Renal cortex interstitium (tissue), 11 donors: ENCODE results near the gene RASGEF1C. TPM values are rescaled to one million over a fixed set of nuclear protein-coding genes. Genes with fewer than 3 reads are reported as not detected.

Experiments
- DNase-seq, 11 donors: peaks; one replicate each; pipeline ENCODE4 v3.0.0-alpha.2; 2013; ENCODE audit warnings: low read depth in 9 of 11, low spot score in 4 of 11; ENCODE audit errors: extremely low read depth in 1 of 11
- polyA plus RNA-seq, 3 donors: library from polyadenylated mRNA; unstranded; fragments of 120-200 nt; gene quantifications; one replicate each; pipeline ENCODE4 v1.2.1, GENCODE V29; 2013; ENCODE audit not compliant: insufficient read length in 3 of 3

Gene RASGEF1C
- polyA plus RNA-seq, 3 donors, result 0.36 to 0.76 (median 0.57) TPM

DNA sequence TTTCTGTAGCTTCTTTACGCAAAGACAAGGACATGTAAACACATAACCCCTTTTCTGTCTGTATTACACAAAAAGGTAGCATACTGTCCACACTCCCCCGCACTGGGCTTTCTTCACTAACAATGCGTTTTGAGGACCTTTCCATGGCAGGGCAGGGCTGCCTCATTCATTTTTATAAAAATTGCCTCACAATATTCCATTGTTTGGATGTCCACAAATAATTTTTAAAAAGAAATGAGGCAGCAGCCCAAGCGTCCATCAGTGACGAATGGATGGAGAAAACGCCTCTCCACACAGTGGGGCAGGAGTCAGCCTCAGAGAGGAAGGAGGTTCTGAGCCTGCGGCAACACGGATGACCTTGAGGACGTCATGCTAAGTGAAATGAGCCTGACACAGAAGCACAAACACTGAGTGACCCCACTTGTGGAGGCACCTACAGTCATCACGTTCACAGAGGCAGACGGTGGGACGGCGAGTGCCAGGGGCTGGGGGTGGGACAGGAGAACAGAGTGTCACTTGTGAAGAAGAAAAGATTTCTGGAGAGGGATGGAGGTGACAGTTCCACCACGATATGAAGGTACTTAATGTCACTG, 67.8 kb downstream of the RASGEF1C start:
- DNase-seq, result no peak

DNA sequence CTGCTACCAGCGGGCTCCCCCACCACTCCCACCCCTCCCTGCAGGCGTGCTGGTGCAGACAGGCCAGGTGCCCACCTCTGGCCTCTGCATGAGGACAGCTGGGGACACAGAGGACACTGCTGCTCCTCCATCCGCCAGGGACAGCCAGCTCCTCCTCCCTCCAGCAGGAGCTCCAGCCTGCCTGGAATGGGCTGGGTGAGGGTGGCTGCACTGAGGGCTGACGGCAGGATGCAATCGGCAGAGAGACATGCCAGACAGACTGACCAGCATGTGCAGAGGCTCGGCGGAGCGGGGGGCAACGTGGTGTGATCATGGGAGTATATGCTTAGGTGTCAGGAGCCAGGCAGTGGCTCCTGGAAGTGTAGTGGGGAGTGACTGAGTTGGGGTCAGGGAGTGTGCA, 68.4 kb downstream of the RASGEF1C start:
- DNase-seq, result no peak

DNA sequence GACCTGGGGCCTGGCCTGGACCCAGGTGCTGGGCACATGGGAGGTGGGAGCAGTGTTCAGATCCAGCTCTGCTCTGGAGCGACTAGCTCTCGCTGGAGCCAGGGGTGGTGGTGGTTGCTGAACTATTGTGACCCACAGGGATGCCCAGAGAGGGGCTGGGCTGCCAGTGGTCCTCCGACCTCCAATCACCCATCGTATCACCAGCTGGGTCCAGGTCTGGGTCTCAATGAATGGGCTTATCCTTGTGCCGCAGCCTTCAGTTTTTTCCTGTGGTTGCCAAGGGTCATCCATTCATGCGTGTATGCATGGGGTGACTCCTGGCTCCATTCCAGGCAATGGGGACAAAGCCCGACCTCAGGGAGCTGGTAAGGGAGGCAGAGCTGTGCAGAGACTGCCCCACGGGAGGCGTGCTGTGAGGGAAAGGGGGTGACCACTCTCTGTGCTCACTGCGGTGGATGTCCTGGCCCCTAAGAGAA, 68.9 kb downstream of the RASGEF1C start:
- no peak for DNase-seq

DNA sequence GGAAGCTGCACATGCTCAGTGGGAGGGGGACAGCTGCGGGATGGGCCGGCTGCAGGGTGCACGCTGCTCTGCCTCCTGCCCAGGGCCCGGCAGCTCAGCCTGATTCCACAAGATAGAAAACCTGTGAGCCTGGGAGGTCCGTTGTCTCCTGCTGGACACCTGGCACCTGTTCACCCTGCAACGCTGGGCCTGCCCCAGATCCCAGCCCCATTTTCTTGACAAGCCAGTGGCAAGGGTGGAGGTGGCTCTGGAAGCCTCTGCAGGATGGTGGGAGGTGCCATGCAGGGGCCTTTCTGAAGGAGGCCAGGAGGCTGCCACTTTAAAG, 69.3 kb downstream of the RASGEF1C start:
- no peak for DNase-seq

DNA sequence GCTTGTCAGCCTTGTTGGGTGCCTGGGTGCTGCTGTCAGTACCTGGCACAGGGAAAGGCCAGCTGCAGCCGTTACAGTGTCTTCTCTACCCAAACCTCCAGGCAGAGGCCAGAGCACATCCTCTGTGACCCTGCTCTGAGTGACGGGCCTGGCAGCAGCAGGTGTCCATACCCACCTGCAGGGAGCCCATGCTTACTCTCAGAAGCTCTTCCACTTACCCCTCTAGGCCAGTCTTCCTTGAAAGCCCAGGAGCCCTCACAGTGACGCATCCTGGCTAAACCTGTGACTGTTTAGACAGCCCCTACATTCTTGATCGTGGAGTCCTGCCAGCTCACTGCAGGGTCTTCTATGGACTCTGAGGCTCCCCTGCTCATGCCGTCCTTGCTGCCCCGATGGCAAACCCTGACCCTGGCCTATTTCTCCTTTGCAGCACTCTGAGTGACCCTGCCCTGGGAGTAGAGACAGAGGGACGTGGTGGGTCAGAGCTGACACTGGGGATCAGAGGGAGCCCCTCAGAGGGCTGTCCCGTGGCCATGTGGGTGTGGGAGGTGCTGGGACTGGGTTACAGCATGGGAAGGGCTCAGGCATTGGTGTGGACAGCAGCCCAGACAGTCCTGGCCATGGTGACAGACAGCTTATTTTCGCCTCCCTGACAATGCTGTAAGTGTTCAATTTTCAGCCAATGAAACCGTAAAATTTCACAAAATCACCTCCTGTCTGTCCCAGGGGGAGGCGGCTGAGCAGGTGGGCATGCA, 69.9 kb downstream of the RASGEF1C start:
- DNase-seq, result no peak

DNA sequence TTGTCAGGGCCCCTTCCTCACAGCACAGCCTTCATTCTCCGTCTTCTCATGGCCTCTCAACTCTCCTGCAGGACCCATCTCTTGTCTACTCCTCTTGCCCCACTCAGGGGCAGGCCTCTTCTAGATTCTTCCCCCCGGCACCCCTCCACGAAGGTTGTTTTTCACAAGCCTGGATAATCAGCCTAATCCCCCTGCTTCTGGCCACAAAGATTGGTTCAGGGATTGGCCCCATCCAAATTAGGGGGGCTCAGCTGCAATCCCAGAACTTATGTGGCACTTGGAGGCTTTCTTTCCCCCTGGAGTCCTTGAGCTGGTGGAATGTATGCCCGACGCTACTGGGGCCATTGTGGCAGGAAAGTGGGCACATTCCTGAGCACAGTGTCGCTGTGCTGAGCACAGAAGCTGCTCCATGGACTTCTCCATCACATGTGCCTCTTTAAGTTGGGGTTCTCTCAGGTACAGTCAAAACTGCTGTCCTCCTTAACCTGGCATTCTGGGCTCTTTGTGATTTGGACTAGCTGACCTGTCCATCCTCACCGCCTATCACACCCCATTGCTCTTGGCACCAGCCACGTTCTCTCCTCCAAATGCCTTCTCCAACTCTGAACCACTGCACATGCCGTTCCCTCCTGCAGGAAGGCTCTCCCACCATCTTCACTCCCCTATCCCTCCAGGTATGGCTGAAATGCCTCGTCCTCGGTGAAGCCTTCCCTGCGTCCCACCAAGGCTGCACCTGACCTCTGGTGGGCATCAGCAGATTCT, 70.6 kb downstream of the RASGEF1C start:
- no peak for DNase-seq

DNA sequence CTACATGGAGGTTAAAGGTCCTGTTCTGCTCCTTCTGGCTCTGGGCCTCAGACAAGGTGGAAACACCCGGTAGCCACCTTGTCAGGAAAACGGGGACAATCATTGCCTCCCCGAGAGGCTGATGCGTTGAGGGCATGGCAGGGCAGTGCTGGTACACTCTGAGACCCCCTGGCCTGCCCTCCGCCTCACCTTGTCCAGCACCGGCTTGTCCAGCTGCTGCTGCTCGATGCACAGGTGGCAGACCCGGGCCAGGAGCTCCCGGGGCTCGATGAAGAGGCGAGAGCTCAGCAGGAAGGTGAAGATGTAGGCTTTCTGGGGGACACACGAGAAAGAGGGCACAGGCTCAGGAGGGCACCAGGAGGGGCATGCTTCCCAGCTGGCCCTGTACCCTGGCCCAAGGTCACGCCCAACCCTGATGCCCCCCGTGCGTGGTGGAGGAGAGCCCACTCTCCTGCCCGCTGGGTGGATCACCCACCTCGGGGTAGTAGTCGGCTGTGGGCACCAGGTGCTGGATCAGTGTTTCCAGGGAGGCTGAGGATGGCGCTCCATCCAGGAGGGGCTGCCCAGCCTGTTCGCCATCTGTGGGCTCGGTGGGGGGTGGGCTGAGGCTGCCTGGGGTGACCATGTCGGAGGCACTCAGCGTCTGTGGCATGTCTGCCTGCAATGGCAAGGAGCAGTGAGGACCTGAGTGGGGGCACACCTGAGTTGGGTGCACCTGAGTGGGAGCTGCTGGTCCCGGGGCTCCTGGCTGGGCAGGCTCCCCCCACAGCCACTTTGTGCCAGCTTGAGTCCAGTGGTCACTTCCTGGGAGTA, 71.4 kb downstream of the RASGEF1C start:
- DNase-seq, result no peak

DNA sequence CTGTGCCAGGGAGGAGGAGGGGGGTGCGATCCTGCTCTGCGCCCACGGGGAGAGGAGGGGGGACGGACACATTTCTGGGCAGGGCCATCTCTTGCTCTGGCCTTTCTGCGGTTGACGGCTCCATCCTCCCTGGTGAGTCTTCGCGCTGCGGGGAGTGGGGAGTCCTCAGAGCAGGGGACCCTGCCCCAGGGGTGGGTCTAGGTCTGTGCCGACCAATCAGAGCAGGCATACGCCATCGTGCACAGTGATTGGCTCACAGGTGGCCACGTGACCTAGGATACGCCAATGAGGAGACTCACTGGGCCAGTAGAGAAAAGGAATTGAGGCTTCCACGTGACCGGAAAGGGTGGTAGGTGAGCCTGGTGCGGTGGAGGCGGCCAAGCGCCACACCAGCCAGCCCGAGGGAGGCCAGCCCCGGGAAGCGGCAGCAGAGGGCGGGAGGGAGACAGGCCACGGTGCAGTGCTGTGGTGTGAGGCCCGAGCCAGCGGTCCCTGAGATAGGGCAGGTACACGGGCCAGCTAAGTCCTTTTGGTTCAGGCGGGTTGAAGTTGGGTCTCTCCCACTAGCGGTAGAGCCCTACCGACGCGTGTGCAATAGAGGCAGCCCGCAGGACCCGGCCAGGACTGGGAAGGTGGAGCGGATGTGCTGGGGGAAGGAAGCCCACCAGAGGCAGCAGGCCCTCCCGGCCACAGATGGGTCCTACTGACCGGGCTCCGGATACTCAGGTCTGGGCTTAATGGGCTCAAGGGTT, 72.2 kb downstream of the RASGEF1C start:
- no peak for DNase-seq

DNA sequence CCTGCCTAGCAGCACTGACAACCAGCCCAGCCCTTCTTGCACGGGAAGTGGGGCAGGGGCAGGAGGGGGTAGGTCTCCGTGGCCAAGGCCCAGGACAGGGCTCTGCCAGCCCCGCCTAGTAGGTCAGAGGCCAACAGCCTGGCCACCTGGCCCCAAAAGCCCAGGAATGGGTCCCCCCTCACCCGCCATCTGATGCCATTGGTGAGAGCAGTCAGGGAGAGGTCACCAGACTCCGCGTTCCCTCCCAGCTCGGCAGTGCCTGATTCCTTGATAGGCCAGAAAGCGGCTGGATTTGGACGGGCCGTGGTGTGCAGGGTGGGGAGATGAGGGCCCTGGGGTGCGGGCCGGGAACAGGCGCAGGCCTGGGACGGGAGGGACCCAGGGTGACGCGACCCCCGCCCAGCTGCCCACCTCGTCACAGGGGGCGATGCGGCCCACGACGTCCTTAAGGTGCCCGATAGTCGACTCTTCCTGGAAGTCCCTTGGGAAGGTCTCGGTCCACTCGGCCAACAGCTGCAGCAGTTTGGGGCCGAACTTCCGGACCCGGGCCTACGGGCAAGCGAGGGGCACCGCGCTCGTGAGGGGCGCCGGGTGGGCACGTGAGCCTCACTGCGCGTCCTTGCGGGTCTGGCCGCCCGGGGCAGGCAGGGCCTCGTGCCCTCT, 72.9 kb downstream of the RASGEF1C start:
- no peak for DNase-seq

DNA sequence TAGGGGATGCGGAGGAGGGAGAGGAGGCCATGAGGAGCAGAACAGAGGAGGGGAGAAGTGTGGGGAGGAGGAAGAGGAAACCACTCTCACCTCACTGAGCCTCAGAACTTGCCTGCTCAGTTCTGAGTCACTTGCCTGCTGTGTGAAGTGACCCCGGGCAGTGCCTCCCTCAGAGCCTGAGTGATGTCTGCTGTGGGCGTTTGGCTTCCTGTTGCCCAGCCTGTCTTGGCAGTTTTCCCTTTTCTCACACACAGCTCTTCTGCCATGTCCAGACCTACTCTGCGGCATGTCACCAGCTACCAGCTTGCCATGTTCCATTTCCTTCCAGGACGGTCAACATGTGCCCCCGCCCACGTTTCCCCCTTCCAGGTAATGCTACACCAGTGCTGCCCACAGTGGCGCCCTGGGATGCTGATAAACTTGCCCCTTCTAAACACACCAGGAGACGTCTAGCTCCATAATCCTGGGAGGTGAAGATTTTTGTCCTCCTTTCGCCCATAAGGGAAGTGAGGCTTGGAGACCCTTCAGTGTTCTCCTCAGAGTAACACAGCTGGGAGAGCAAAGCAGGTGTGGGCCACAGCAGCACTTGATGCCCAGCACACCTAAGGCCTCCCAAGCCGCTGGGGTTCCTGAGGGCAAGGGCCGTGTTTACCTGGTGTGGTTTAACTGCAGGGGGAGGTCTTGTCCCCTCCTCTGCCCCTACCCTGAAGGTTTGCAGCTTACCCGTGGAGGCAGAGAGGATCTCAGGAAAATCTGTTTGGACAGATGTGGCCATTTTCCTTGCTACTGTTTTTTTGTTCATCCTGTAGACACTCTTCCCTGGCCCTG, 73.7 kb downstream of the RASGEF1C start:
- no peak for DNase-seq

DNA sequence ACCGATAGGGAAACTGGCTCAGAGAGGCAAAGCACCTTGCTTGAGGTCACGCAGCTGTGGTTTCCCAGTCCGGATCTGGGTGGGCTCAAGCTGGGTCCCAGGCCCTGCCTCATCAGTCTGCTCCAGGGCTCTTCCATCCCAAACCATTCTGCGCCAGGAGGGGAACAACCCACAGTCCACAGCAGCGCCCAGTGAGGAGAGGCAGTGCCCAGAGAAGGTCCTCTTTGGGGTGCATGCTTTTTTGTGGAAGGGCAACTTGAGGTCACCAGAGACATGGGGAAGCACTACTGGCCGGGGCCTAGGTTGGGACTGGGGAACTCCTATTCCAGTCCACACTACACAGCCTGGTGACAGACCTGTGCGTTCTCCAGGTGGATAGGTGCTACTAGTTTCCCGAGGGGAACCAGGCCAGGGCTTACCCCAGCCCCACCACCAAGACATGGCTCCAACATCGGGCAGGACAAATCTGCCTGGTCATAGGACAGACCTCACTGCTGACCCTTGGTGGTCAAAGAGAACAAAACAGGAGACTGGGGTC, 75.0 kb downstream of the RASGEF1C start:
- DNase-seq, result no peak

DNA sequence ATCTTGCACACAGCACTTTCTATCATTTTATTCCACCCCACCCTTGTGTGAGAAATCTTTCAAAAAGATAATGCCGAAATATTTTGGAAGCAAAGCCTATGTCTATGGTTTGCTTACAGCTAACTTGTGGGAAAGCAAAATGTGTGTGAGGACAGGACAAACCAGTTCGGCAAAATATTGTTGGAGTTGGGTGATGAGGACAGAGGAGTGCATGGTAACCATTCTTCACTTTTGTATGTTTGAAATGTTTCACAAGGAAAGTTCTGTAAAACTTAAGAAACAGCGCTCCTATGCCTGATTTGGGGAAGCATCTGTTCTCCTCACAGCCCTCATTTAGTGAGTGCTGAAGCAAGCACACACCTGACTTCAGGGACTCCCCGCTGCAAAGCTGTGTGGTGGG, 75.5 kb downstream of the RASGEF1C start:
- DNase-seq, result no peak

DNA sequence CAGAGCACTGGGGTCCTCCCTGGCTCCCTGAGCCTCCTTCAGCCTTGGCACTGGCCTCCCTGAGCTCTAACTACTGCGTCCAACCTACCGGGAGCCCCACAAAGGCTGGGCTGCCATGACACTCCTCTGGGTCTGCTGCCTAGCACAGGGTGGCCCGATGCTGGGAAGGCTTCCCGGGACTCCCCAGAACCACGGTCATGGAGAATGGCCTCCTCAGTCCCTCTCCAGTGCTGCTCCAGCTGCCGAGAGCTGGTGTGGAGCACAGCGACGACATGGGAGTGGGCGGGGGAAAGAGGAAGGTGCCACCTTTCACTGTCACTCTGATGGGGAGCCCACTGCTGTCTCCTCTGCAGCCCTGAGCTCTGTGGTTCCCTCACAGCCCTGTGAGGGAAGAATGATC, 76.0 kb downstream of the RASGEF1C start:
- no peak for DNase-seq

DNA sequence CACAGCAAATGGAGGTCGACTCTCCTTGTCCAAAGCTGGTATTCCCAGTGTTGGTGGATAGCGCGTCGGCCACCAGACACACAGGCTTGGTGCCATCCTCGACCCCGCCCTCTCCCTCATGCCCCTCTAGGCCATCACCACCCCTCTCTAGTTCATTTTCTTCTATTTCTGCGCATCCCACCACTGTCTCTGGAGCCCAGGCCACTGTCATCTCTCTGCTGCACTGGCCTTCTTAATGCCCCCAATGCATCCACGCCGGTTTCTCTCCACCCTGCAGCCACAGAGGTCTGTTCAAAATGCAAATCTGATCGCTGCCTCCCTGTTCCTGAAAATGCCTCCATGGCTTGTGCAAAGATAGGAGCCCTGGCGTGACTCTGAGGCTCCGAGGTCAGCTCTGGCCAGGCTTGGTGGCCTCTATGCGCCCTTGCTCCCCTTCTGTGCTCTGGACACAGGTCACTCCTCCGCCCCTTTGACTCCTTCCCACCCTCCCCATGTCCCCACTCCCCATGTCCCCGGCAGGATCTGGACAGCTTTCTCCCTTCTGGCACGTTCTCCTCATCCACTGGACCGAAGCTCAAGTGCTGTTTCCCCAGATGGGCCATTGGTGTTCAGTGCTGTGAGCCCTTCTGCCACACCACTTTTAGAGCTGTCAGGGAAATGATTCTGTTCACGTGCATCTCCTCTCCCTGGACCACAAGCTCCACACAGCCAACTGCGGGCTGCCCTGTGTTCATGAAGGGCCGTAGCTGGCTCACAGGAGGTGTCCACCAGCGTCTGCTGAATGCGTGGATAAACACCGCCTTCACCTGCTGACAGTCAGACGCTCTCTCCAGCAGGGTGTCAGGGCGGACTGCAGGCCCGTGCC, 77.9 kb downstream of the RASGEF1C start:
- no peak for DNase-seq

DNA sequence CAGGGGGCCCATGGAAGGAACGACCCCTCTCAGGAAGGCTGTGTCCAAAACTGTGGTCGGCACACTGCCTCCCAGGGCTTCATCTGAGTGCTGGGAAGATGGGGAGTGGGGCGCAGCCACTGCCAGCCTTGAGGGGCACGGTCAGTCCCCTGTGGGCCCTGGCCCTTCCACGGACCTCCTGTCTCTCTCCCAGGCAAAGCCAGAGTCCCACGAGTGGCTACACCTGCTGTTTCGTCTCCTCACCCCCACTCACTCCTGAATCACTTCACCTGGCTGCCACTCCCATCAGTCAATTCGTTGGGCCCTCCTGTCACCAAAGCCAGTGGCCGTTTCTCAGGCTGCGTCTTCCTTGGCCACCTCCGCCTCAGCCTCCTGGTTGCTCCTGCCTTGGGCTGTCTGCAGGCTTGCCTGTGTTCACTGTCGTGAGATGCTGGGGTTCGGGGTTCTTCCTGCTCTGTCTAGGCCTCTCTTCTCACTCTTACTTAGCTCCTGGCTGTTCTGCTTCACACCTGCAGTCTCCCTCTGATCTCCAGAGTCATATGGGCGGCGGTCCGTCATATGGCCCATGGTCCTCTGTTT, 78.6 kb downstream of the RASGEF1C start:
- no peak for DNase-seq
